Mesothelial cell of epicardium (in vitro differentiated cells): Measurements from ENCODE around the gene FAM174B. TPM values are rescaled to one million over a fixed set of nuclear protein-coding genes. Genes with fewer than 3 reads are reported as not detected.
A peak's percentile ranks its signal among the peaks of the same experiment; 100 is the strongest.

ENCODE experiments used
- DNase-seq, 2 experiments: peaks; one replicate each; pipeline ENCODE4 v3.0.0; 2021; ENCODE audit warnings: low spot score in 2 of 2; ENCODE audit not compliant: unreplicated experiment in 2 of 2
- H3K27ac Mint-ChIP-seq: 2 replicates; pipeline ENCODE4 v1.8.0; 2021; ENCODE audit warnings: mixed read lengths
- H3K27me3 Mint-ChIP-seq: 2 replicates; pipeline ENCODE4 v1.8.0; 2021; ENCODE audit warnings: low read depth, mixed read lengths
- H3K36me3 Mint-ChIP-seq: 2 replicates; pipeline ENCODE4 v1.8.0; 2021; ENCODE audit warnings: mixed read lengths
- H3K4me1 Mint-ChIP-seq: 2 replicates; pipeline ENCODE4 v1.8.0; 2021; ENCODE audit warnings: mixed read lengths
- H3K4me3 Mint-ChIP-seq: 2 replicates; pipeline ENCODE4 v1.8.0; 2021; ENCODE audit warnings: mild to moderate bottlenecking, moderate library complexity, mixed read lengths
- H3K9me3 Mint-ChIP-seq: 2 replicates; pipeline ENCODE4 v1.8.0; 2021; ENCODE audit warnings: mixed read lengths
- CTCF ChIP-seq: fragments of 200-600 bp; sonication (generic); IDR thresholded peaks from one replicate; pipeline ENCODE4 v1.5.0; 2021; ENCODE audit warnings: antibody characterized with exemption; ENCODE audit not compliant: unreplicated experiment
- total RNA-seq: library from RNA; stranded (reverse); gene quantifications from 3 replicates; pipeline ENCODE4 v1.2.1, GENCODE V29; 2021

The FAM174B gene
- total RNA-seq, 1 donor from 2014 or later: 20.7 TPM

- H3K27me3 Mint-ChIP-seq: no peaks in the 10 kb centered on the region
- H3K4me1 Mint-ChIP-seq: peaks cover 21% of the 10 kb centered on the region
- H3K9me3 Mint-ChIP-seq: peaks cover 22% of the 10 kb centered on the region
- TF ChIP-seq CTCF: no peak
- peaks cover 14% of the 10 kb centered on the region for H3K36me3 Mint-ChIP-seq
- no peak overlapping the region for H3K27ac Mint-ChIP-seq
- DNase-seq: no peak
- H3K4me3 Mint-ChIP-seq: no peak overlapping the region
Measured at GRCh38 chr15:92643849-92644815, 11.4 kb downstream of the FAM174B start.

- Mint-ChIP-seq H3K9me3 (peaks cover 22% of the 10 kb centered on the region), H3K36me3 (peaks cover 14% of the 10 kb centered on the region), H3K4me3 (no peak overlapping the region), H3K27me3 (no peaks in the 10 kb centered on the region), H3K27ac (peak overlapping the region; percentile 84), H3K4me1 (peaks cover 33% of the 10 kb centered on the region)
- DNase-seq: no peak
- TF ChIP-seq CTCF: no peak
Measured at GRCh38 chr15:92638709-92639365, 16.7 kb downstream of the FAM174B start.

- H3K36me3 Mint-ChIP-seq: peaks cover 14% of the 10 kb centered on the region
- H3K27ac Mint-ChIP-seq: peak overlapping the region; percentile 84
- peaks cover 33% of the 10 kb centered on the region for H3K4me1 Mint-ChIP-seq
- no peaks in the 10 kb centered on the region for H3K27me3 Mint-ChIP-seq
- no peak for TF ChIP-seq CTCF
- peaks cover 22% of the 10 kb centered on the region for H3K9me3 Mint-ChIP-seq
- no peak overlapping the region for H3K4me3 Mint-ChIP-seq
- DNase-seq: no peak
Measured at GRCh38 chr15:92638291-92638708, 17.3 kb downstream of the FAM174B start.

- Mint-ChIP-seq H3K9me3 (peaks cover 21% of the 10 kb centered on the region), H3K36me3 (peaks cover 13% of the 10 kb centered on the region), H3K4me3 (no peak overlapping the region), H3K27ac (peak overlapping the region; percentile 84), H3K27me3 (no peaks in the 10 kb centered on the region), H3K4me1 (peaks cover 33% of the 10 kb centered on the region)
- DNase-seq: no peak
- TF ChIP-seq CTCF: no peak
Measured at GRCh38 chr15:92637626-92638025, 17.9 kb downstream of the FAM174B start.

- peaks cover 33% of the 10 kb centered on the region for H3K4me1 Mint-ChIP-seq
- no peak for TF ChIP-seq CTCF
- DNase-seq: no peak
Measured at GRCh38 chr15:92636908-92637481, 18.6 kb downstream of the FAM174B start.

More at GRCh38 chr15:92636908-92637481, 18.6 kb downstream of the FAM174B start:
- H3K27me3 Mint-ChIP-seq: no peaks in the 10 kb centered on the region
- H3K4me3 Mint-ChIP-seq: no peak overlapping the region
- H3K36me3 Mint-ChIP-seq: peaks cover 9% of the 10 kb centered on the region
- H3K9me3 Mint-ChIP-seq: peaks cover 16% of the 10 kb centered on the region
- H3K27ac Mint-ChIP-seq: peak overlapping the region; percentile 84
